GM23338 (cell line): ENCODE results near the gene PAEP. TPM values are rescaled to one million over a fixed set of nuclear protein-coding genes. Genes with fewer than 3 reads are reported as not detected.

ENCODE experiments used
- ATAC-seq: fragments of 200-7000 bp; cut with Tn5 transposase; 3 replicates; pipeline ENCODE4 v1.9.1; 2020
- DNase-seq: peaks from one replicate; pipeline ENCODE4 v3.0.0-alpha.2; 2015; ENCODE audit warnings: low spot score
- H2AFZ ChIP-seq: fragments of 200-600 bp; sonication (generic); 2 replicates; pipeline ENCODE4 v1.8.0; 2016; ENCODE audit warnings: antibody characterized with exemption, mild to moderate bottlenecking, moderate library complexity
- H3F3A ChIP-seq: fragments of 200-600 bp; sonication (generic); replicated peaks from 2 replicates; pipeline ENCODE4 v1.8.0; 2017; ENCODE audit warnings: antibody characterized with exemption, mixed run types, low read depth
- H3K27ac ChIP-seq: fragments of 200-600 bp; sonication (generic); 2 replicates; pipeline ENCODE4 v1.6.1; 2016; ENCODE audit warnings: low read depth
- H3K27me3 ChIP-seq: fragments of 200-600 bp; sonication (generic); 2 replicates; pipeline ENCODE4 v1.8.0; 2016; ENCODE audit warnings: mild to moderate bottlenecking, mixed run types, moderate library complexity; ENCODE audit not compliant: insufficient read depth
- H3K36me3 ChIP-seq: fragments of 200-600 bp; sonication (generic); 2 replicates; pipeline ENCODE4 v1.8.0; 2016; ENCODE audit warnings: mild to moderate bottlenecking; ENCODE audit not compliant: insufficient read depth
- H3K4me1 ChIP-seq: fragments of 200-600 bp; sonication (generic); 2 replicates; pipeline ENCODE4 v1.8.0; 2016; ENCODE audit warnings: mild to moderate bottlenecking, moderate library complexity; ENCODE audit not compliant: insufficient read depth
- H3K4me2 ChIP-seq: fragments of 200-600 bp; sonication (generic); 2 replicates; pipeline ENCODE4 v1.7.1; 2017; ENCODE audit warnings: mixed run types
- H3K4me3 ChIP-seq: fragments of 200-600 bp; sonication (generic); 2 replicates; pipeline ENCODE4 v1.6.1; 2016; ENCODE audit warnings: mixed run types
- H3K79me2 ChIP-seq: fragments of 200-600 bp; sonication (generic); replicated peaks from 2 replicates; pipeline ENCODE4 v1.8.0; 2017; ENCODE audit warnings: mild to moderate bottlenecking; ENCODE audit not compliant: insufficient read depth
- H3K9me2 ChIP-seq: fragments of 200-600 bp; sonication (generic); 2 replicates; pipeline ENCODE4 v1.8.0; 2017; ENCODE audit not compliant: insufficient read depth
- H4K20me1 ChIP-seq: fragments of 200-600 bp; sonication (generic); replicated peaks from 2 replicates; pipeline ENCODE4 v1.8.0; 2017; ENCODE audit warnings: mild to moderate bottlenecking; ENCODE audit not compliant: insufficient read depth
- H3K27ac Mint-ChIP-seq: 2 replicates; pipeline ENCODE4 v1.8.0; 2020; ENCODE audit warnings: inconsistent platforms, mild to moderate bottlenecking, moderate library complexity, mixed read lengths
- H3K27me3 Mint-ChIP-seq: 3 replicates; pipeline ENCODE4 v1.8.0; 2022; ENCODE audit warnings: low read depth, mild to moderate bottlenecking, moderate library complexity, mixed read lengths, inconsistent platforms; ENCODE audit not compliant: insufficient read depth, poor library complexity
- H3K36me3 Mint-ChIP-seq: 3 replicates; pipeline ENCODE4 v1.8.0; 2021; ENCODE audit warnings: low read depth, mild to moderate bottlenecking, inconsistent platforms, moderate library complexity, mixed read lengths
- H3K4me1 Mint-ChIP-seq: 3 replicates; pipeline ENCODE4 v1.8.0; 2020; ENCODE audit warnings: mild to moderate bottlenecking, inconsistent platforms, mixed read lengths
- H3K4me3 Mint-ChIP-seq: 3 replicates; pipeline ENCODE4 v1.8.0; 2021; ENCODE audit warnings: moderate library complexity, mild to moderate bottlenecking, inconsistent platforms, mixed read lengths
- H3K9me3 Mint-ChIP-seq: 3 replicates; pipeline ENCODE4 v1.8.0; 2020; ENCODE audit warnings: moderate library complexity, mild to moderate bottlenecking, inconsistent platforms, mixed read lengths
- CREB1 ChIP-seq: fragments of 250-450 bp; sonication (Bioruptor Pico); IDR thresholded peaks from 2 replicates; pipeline ENCODE4 v1.5.0; 2020; ENCODE audit warnings: low read depth, mild to moderate bottlenecking, moderate library complexity
- EZH2 ChIP-seq: fragments of 200-600 bp; sonication (generic); IDR thresholded peaks from one replicate; pipeline ENCODE4 v1.8.0; 2017; ENCODE audit warnings: antibody characterized with exemption, mild to moderate bottlenecking, low read depth; ENCODE audit not compliant: unreplicated experiment
- EZH2phosphoT487 ChIP-seq: fragments of 200-600 bp; sonication (generic); IDR thresholded peaks from one replicate; pipeline ENCODE4 v1.8.1; 2018; ENCODE audit warnings: antibody characterized with exemption; ENCODE audit not compliant: unreplicated experiment
- JUNB ChIP-seq: IDR thresholded peaks from one replicate; pipeline ENCODE4 v1.6.1; 2016; ENCODE audit warnings: antibody characterized with exemption; ENCODE audit not compliant: unreplicated experiment
- NANOG ChIP-seq: IDR thresholded peaks from 2 replicates; pipeline ENCODE4 v1.6.1; 2016; ENCODE audit warnings: antibody characterized with exemption, borderline replicate concordance
- POLR2AphosphoS5 ChIP-seq: IDR thresholded peaks from 2 replicates; pipeline ENCODE4 v1.6.1; 2016; ENCODE audit warnings: antibody characterized with exemption, low read depth
- STAT1 ChIP-seq: IDR thresholded peaks from one replicate; pipeline ENCODE4 v1.6.1; 2016; ENCODE audit warnings: antibody characterized with exemption; ENCODE audit not compliant: unreplicated experiment
- ZNF114 ChIP-seq: fragments of 250-450 bp; sonication (Bioruptor Pico); IDR thresholded peaks from 2 replicates; pipeline ENCODE4 v1.5.0; 2020; ENCODE audit warnings: mild to moderate bottlenecking, moderate library complexity
- ZNF331 ChIP-seq: fragments of 250-450 bp; sonication (Bioruptor Pico); IDR thresholded peaks from 2 replicates; pipeline ENCODE4 v1.5.0; 2020; ENCODE audit warnings: low read depth, mild to moderate bottlenecking, moderate library complexity
- polyA plus RNA-seq: library from polyadenylated mRNA; unstranded; fragments of >200 nt; fragmentation: Nextera tagmentation; extraction: Ambion mirVana; gene quantifications from 2 replicates; pipeline ENCODE4 v1.2.1, GENCODE V29; 2016
- total RNA-seq: library from RNA; depleted of rRNA; stranded (reverse); fragments of >200 nt; shearing (Covaris generic); gene quantifications from 2 replicates; pipeline ENCODE4 v1.2.3, GENCODE V29; 2014
- TF ChIP-seq, protein P1 (sequence below): fragments of 250-450 bp; sonication (Bioruptor Pico); IDR thresholded peaks from 2 replicates; pipeline ENCODE4 v1.5.0; 2020; ENCODE audit warnings: mild to moderate bottlenecking, moderate library complexity
- TF ChIP-seq, protein P2 (sequence below): IDR thresholded peaks from one replicate; pipeline ENCODE4 v1.6.1; 2018; ENCODE audit warnings: antibody characterized with exemption; ENCODE audit not compliant: unreplicated experiment
- TF ChIP-seq, protein P3 (sequence below), 2 experiments: fragments of 200-600 bp in 1 of 2; sonication (generic) in 1 of 2; conservative IDR thresholded peaks; 2 replicates each; pipeline versions ENCODE4 v1.5.1 to v1.6.1; 2016 to 2017; ENCODE audit warnings: antibody characterized with exemption in 2 of 2, low read depth in 2 of 2, mild to moderate bottlenecking in 2 of 2, moderate library complexity in 1 of 2
- TF ChIP-seq, protein P4 (sequence below): IDR thresholded peaks from 2 replicates; pipeline ENCODE4 v1.6.1; 2016; ENCODE audit warnings: antibody characterized with exemption

Gene PAEP
- total and polyA plus RNA-seq, 2 experiments from 2014 or later = not detected

DNA sequence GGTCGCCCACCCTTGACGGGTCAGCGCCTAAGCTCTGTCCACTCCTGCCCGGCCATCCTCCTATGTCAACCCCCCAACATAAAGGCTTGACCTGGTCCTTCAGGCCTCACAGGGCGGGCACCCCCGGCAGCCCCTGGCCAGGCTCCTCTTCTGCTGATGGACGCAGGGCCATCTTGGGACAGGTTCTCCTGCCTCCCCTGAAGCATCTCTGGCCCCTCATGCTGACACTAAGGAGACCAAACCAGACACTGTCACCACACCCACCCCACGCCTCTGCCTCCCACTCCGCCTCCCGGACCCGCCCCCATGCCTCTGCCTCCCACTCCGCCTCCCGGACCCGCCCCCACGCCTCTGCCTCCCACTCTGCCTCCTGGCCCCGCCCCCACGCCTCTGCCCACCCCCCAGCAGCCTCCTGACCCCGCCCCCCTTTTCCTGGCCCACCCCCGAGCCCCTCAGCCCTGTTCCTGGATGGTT lies 8.8 kb upstream of the PAEP start:
- no peak overlapping the region for H3K27ac Mint-ChIP-seq
- H3K79me2 ChIP-seq = no peaks in the 10 kb centered on the region
- no peaks in the 10 kb centered on the region for H3K4me1 Mint-ChIP-seq
- no peaks in the 10 kb centered on the region for H3K27me3 ChIP-seq
- DNase-seq (peak; percentile 27), ATAC-seq (peak; percentile 45)
- TF ChIP-seq, protein P1, sequence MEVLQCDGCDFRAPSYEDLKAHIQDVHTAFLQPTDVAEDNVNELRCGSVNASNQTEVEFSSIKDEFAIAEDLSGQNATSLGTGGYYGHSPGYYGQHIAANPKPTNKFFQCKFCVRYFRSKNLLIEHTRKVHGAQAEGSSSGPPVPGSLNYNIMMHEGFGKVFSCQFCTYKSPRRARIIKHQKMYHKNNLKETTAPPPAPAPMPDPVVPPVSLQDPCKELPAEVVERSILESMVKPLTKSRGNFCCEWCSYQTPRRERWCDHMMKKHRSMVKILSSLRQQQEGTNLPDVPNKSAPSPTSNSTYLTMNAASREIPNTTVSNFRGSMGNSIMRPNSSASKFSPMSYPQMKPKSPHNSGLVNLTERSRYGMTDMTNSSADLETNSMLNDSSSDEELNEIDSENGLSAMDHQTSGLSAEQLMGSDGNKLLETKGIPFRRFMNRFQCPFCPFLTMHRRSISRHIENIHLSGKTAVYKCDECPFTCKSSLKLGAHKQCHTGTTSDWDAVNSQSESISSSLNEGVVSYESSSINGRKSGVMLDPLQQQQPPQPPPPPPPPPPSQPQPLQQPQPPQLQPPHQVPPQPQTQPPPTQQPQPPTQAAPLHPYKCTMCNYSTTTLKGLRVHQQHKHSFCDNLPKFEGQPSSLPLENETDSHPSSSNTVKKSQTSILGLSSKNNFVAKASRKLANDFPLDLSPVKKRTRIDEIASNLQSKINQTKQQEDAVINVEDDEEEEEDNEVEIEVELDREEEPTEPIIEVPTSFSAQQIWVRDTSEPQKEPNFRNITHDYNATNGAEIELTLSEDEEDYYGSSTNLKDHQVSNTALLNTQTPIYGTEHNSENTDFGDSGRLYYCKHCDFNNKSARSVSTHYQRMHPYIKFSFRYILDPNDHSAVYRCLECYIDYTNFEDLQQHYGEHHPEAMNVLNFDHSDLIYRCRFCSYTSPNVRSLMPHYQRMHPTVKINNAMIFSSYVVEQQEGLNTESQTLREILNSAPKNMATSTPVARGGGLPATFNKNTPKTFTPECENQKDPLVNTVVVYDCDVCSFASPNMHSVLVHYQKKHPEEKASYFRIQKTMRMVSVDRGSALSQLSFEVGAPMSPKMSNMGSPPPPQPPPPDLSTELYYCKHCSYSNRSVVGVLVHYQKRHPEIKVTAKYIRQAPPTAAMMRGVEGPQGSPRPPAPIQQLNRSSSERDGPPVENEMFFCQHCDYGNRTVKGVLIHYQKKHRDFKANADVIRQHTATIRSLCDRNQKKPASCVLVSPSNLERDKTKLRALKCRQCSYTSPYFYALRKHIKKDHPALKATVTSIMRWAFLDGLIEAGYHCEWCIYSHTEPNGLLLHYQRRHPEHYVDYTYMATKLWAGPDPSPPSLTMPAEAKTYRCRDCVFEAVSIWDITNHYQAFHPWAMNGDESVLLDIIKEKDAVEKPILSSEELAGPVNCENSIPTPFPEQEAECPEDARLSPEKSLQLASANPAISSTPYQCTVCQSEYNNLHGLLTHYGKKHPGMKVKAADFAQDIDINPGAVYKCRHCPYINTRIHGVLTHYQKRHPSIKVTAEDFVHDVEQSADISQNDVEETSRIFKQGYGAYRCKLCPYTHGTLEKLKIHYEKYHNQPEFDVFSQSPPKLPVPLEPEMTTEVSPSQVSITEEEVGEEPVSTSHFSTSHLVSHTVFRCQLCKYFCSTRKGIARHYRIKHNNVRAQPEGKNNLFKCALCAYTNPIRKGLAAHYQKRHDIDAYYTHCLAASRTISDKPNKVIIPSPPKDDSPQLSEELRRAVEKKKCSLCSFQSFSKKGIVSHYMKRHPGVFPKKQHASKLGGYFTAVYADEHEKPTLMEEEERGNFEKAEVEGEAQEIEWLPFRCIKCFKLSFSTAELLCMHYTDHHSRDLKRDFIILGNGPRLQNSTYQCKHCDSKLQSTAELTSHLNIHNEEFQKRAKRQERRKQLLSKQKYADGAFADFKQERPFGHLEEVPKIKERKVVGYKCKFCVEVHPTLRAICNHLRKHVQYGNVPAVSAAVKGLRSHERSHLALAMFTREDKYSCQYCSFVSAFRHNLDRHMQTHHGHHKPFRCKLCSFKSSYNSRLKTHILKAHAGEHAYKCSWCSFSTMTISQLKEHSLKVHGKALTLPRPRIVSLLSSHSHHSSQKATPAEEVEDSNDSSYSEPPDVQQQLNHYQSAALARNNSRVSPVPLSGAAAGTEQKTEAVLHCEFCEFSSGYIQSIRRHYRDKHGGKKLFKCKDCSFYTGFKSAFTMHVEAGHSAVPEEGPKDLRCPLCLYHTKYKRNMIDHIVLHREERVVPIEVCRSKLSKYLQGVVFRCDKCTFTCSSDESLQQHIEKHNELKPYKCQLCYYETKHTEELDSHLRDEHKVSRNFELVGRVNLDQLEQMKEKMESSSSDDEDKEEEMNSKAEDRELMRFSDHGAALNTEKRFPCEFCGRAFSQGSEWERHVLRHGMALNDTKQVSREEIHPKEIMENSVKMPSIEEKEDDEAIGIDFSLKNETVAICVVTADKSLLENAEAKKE = no peak
- TF ChIP-seq EZH2phosphoT487 (no peak), STAT1 (no peak), CREB1 (CRISPR knock-in tag) (no peak), JUNB (no peak), POLR2AphosphoS5 (no peak), NANOG (no peak), EZH2 (no peak), ZNF331 (CRISPR knock-in tag) (no peak), ZNF114 (no peak)
- TF ChIP-seq, protein P2, sequence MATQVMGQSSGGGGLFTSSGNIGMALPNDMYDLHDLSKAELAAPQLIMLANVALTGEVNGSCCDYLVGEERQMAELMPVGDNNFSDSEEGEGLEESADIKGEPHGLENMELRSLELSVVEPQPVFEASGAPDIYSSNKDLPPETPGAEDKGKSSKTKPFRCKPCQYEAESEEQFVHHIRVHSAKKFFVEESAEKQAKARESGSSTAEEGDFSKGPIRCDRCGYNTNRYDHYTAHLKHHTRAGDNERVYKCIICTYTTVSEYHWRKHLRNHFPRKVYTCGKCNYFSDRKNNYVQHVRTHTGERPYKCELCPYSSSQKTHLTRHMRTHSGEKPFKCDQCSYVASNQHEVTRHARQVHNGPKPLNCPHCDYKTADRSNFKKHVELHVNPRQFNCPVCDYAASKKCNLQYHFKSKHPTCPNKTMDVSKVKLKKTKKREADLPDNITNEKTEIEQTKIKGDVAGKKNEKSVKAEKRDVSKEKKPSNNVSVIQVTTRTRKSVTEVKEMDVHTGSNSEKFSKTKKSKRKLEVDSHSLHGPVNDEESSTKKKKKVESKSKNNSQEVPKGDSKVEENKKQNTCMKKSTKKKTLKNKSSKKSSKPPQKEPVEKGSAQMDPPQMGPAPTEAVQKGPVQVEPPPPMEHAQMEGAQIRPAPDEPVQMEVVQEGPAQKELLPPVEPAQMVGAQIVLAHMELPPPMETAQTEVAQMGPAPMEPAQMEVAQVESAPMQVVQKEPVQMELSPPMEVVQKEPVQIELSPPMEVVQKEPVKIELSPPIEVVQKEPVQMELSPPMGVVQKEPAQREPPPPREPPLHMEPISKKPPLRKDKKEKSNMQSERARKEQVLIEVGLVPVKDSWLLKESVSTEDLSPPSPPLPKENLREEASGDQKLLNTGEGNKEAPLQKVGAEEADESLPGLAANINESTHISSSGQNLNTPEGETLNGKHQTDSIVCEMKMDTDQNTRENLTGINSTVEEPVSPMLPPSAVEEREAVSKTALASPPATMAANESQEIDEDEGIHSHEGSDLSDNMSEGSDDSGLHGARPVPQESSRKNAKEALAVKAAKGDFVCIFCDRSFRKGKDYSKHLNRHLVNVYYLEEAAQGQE = no peak
- TF ChIP-seq, protein P3, sequence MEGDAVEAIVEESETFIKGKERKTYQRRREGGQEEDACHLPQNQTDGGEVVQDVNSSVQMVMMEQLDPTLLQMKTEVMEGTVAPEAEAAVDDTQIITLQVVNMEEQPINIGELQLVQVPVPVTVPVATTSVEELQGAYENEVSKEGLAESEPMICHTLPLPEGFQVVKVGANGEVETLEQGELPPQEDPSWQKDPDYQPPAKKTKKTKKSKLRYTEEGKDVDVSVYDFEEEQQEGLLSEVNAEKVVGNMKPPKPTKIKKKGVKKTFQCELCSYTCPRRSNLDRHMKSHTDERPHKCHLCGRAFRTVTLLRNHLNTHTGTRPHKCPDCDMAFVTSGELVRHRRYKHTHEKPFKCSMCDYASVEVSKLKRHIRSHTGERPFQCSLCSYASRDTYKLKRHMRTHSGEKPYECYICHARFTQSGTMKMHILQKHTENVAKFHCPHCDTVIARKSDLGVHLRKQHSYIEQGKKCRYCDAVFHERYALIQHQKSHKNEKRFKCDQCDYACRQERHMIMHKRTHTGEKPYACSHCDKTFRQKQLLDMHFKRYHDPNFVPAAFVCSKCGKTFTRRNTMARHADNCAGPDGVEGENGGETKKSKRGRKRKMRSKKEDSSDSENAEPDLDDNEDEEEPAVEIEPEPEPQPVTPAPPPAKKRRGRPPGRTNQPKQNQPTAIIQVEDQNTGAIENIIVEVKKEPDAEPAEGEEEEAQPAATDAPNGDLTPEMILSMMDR (conservative IDR thresholded peaks at IDR 0.05; ENCODE audit: low read depth in 2 of 2) = no peak
- TF ChIP-seq, protein P4, sequence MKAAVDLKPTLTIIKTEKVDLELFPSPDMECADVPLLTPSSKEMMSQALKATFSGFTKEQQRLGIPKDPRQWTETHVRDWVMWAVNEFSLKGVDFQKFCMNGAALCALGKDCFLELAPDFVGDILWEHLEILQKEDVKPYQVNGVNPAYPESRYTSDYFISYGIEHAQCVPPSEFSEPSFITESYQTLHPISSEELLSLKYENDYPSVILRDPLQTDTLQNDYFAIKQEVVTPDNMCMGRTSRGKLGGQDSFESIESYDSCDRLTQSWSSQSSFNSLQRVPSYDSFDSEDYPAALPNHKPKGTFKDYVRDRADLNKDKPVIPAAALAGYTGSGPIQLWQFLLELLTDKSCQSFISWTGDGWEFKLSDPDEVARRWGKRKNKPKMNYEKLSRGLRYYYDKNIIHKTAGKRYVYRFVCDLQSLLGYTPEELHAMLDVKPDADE = no peak
- H3K36me3 ChIP-seq = no peaks in the 10 kb centered on the region
- H3K36me3 Mint-ChIP-seq = no peaks in the 10 kb centered on the region; the same call in 2 of the 3 replicates
- 0 out of 2 replicates have a peak, but pooled peaks cover 2% of the 10 kb centered on the region for H3K9me2 ChIP-seq
- H3K9me3 Mint-ChIP-seq = peaks cover 5% of the 10 kb centered on the region; the same call in 1 of the 3 replicates
- peaks cover 6% of the 10 kb centered on the region for H3K27me3 Mint-ChIP-seq
- no peaks in the 10 kb centered on the region for H3F3A ChIP-seq
- no peak overlapping the region for H3K4me3 Mint-ChIP-seq
- H3K27ac ChIP-seq = no peak overlapping the region
- no peak overlapping the region for H3K4me3 ChIP-seq
- H3K4me1 ChIP-seq = no peaks in the 10 kb centered on the region; the same call in 1 of the 2 replicates
- no peak overlapping the region for H3K4me2 ChIP-seq
- no peak overlapping the region for H2AFZ ChIP-seq
- H4K20me1 ChIP-seq = no peaks in the 10 kb centered on the region
